Kidney (tissue), 14 donors: ENCODE results near the gene LPXN. TPM values are rescaled to one million over a fixed set of nuclear protein-coding genes. Genes with fewer than 3 reads are reported as not detected.
A peak's percentile ranks its signal among the peaks of the same experiment; 100 is the strongest.

ENCODE experiments used
- DNase-seq, 5 donors: peaks; one replicate each; pipeline ENCODE4 v3.0.0-alpha.2; 2013 to 2020
- FAIRE-seq: peaks from 2 replicates; lab custom pipeline; 2012; peaks lifted over from hg19 to GRCh38; lab: Jason Lieb, UNC
- H3K27ac ChIP-seq, 2 donors: one replicate each; pipeline ENCODE4 v1.7.0; 2013; ENCODE audit warnings: low read depth in 2 of 2, low read length in 2 of 2, inconsistent platforms in 1 of 2
- H3K27me3 ChIP-seq: one replicate; pipeline ENCODE4 v1.7.1; 2013; ENCODE audit warnings: low read length, inconsistent platforms; ENCODE audit not compliant: control insufficient read depth, insufficient read depth
- H3K36me3 ChIP-seq, 3 donors: one replicate each; pipeline versions ENCODE4 v1.7.0 to v1.7.1; 2013; ENCODE audit warnings: low read length in 3 of 3, control low read depth in 1 of 3, inconsistent platforms in 1 of 3; ENCODE audit not compliant: insufficient read depth in 3 of 3, control insufficient read depth in 2 of 3
- H3K4me1 ChIP-seq, 3 donors: one replicate each; pipeline versions ENCODE4 v1.7.0 to v1.7.1; 2013; ENCODE audit warnings: low read length in 3 of 3, inconsistent platforms in 1 of 3, low read depth in 1 of 3; ENCODE audit not compliant: control insufficient read depth in 2 of 3, insufficient read depth in 2 of 3
- H3K4me3 ChIP-seq, 3 donors: one replicate each; pipeline versions ENCODE4 v1.7.0 to v1.8.1; 2013; ENCODE audit warnings: low read length in 3 of 3, control low read depth in 1 of 3, inconsistent platforms in 1 of 3
- H3K9ac ChIP-seq, 3 donors: one replicate each; pipeline versions ENCODE4 v1.7.0 to v1.7.1; 2013; ENCODE audit warnings: low read length in 3 of 3, control low read depth in 1 of 3, inconsistent platforms in 1 of 3
- H3K9me3 ChIP-seq, 3 donors: one replicate each; pipeline versions ENCODE4 v1.7.0 to v1.7.1; 2013; ENCODE audit warnings: low read length in 3 of 3, control low read depth in 1 of 3, inconsistent platforms in 1 of 3; ENCODE audit not compliant: control insufficient read depth in 2 of 3, insufficient read depth in 1 of 3
- CTCF ChIP-seq: IDR thresholded peaks from 3 replicates; pipeline ENCODE4 v1.5.1; 2012; ENCODE audit warnings: mild to moderate bottlenecking, moderate library complexity, borderline replicate concordance; ENCODE audit not compliant: insufficient read depth; ENCODE audit errors: extremely low read depth
- intact Hi-C: fragments of 100-400 bp; cut with DNase I; formaldehyde crosslinking; loops from one replicate; pipeline ENCODE4 v1.11.1; 2022
- polyA plus RNA-seq: library from polyadenylated mRNA; stranded (reverse); fragments of 350-450 nt; fragmentation: Illumina TruSeq; extraction: RNeasy Lipid Tissue Mini Kit (QIAGEN cat#74804); gene quantifications from one replicate; pipeline ENCODE4 v1.2.3, GENCODE V29; 2014; ENCODE audit warnings: low read depth, low replicate concordance; ENCODE audit not compliant: insufficient read depth
- total RNA-seq: library from RNA; stranded (reverse); fragmentation: NEBNext Ultra II Directional; extraction: Animal tissue kit (Norgen Biotek cat#: 25700); gene quantifications from one replicate; pipeline ENCODE4 v1.2.1, GENCODE V29; 2021
- donor health status: control.
- donor health status: control.
- donor health status: control.
- donor health status: control.
- donor health status: control.
- donor health status: DM: yes; HTN: yes; CAD: no.
- donor health status: Normal renal cell carcinoma (clear cell type).

Gene LPXN
- total and polyA plus RNA-seq, 2 donors from 2014 or later, result 8.0 to 16.8 TPM

- H3K36me3 ChIP-seq, result peaks cover 0 to 2% (median 0%) of the 10 kb centered on the region in 3 donors
- DNase-seq, result no peak
- no peak overlapping the region for H3K27ac ChIP-seq
- H3K9me3 ChIP-seq, result no peaks in the 10 kb centered on the region
- intact Hi-C loops, result no loop called here
- H3K9ac ChIP-seq, result no peak overlapping the region
- TF ChIP-seq CTCF, result no peak
- no peak overlapping the region for H3K4me3 ChIP-seq
- FAIRE-seq, result no peak
- H3K27me3 ChIP-seq, result no peaks in the 10 kb centered on the region
- peaks cover 0 to 21% (median 6%) of the 10 kb centered on the region in 3 donors for H3K4me1 ChIP-seq
Measured at GRCh38 chr11:58586998-58587397, 11.3 kb upstream of the LPXN start.

- H3K27ac ChIP-seq, result no peak overlapping the region
- H3K27me3 ChIP-seq, result no peaks in the 10 kb centered on the region
- DNase-seq, result no peak
- no peak for FAIRE-seq
- no peak overlapping the region for H3K4me3 ChIP-seq
- no peaks in the 10 kb centered on the region for H3K9me3 ChIP-seq
- TF ChIP-seq CTCF, result no peak
- intact Hi-C loops, result no loop called here
- no peak overlapping the region for H3K9ac ChIP-seq
- peaks cover 2 to 31% (median 16%) of the 10 kb centered on the region in 3 donors for H3K4me1 ChIP-seq
- H3K36me3 ChIP-seq, result no peaks in the 10 kb centered on the region
Measured at GRCh38 chr11:58582437-58582836, 6.8 kb upstream of the LPXN start.

DNA sequence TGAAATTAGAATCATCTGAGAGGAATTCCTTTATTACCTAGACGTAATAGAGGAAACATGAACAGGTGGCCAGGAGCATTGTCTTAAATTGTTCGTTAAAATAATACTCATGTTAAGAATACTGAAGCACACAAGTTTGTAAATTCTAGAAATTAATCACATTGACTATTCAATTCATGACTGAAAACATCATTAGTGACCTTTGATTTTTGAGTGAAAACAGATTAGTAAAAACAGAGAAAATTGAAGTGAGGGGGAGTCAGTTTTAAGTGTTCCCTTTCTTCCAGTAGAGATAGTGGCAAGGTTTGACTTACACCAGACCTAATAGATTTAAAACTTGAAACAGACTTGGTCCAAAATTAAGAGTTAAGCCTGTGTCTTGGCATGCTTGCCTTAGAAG, 4.7 kb upstream of the LPXN start:
- Histone ChIP-seq H3K27me3 (no peaks in the 10 kb centered on the region), H3K36me3 (no peaks in the 10 kb centered on the region), H3K4me3 (peak overlapping the region; percentile 80 to 97 (median 89)), H3K4me1 (peaks cover 4 to 43% (median 24%) of the 10 kb centered on the region in 3 donors), H3K27ac (peak overlapping the region in 1 of 2 donors; percentile 99), H3K9me3 (no peaks in the 10 kb centered on the region), H3K9ac (peak overlapping the region; percentile 65 to 96 (median 91))
- FAIRE-seq (no peak), DNase-seq (no peak)
- TF ChIP-seq CTCF, result no peak
- intact Hi-C loops, result no loop called here
